ENCODE measurements around the gene CD48.

DNA sequence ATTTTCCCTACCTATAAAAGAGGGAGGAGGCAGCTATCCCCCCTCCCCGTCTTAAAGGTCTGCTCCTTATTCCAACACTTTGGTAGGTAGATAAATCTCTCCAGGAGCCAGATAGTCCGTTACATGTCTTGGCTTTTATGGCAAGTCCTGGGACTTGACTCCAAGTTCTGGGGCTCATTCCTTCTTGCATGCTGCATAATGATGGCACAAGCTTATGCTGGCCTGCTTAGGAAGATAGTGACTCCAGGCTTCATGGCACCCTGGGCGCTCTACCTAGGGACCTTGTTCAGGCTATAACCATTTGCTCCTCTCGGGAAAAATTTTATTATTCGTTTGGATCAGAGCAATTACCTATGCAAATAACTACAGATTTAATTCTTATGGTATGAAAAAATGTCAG lies 68.5 kb downstream of the CD48 start:
- TF ChIP-seq SIN3A (IDR thresholded peaks at IDR 0.05; ENCODE audit: borderline replicate concordance, low read depth, low read length): no peak
- TF ChIP-seq, protein P1, sequence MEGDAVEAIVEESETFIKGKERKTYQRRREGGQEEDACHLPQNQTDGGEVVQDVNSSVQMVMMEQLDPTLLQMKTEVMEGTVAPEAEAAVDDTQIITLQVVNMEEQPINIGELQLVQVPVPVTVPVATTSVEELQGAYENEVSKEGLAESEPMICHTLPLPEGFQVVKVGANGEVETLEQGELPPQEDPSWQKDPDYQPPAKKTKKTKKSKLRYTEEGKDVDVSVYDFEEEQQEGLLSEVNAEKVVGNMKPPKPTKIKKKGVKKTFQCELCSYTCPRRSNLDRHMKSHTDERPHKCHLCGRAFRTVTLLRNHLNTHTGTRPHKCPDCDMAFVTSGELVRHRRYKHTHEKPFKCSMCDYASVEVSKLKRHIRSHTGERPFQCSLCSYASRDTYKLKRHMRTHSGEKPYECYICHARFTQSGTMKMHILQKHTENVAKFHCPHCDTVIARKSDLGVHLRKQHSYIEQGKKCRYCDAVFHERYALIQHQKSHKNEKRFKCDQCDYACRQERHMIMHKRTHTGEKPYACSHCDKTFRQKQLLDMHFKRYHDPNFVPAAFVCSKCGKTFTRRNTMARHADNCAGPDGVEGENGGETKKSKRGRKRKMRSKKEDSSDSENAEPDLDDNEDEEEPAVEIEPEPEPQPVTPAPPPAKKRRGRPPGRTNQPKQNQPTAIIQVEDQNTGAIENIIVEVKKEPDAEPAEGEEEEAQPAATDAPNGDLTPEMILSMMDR (IDR thresholded peaks at IDR 0.05): no peak
- no peak for TF ChIP-seq RAD21 (IDR thresholded peaks at IDR 0.05; ENCODE audit: low read length)
- no peak for TF ChIP-seq REST (IDR thresholded peaks at IDR 0.05; ENCODE audit: low read depth, low read length)
- TF ChIP-seq, protein P2, sequence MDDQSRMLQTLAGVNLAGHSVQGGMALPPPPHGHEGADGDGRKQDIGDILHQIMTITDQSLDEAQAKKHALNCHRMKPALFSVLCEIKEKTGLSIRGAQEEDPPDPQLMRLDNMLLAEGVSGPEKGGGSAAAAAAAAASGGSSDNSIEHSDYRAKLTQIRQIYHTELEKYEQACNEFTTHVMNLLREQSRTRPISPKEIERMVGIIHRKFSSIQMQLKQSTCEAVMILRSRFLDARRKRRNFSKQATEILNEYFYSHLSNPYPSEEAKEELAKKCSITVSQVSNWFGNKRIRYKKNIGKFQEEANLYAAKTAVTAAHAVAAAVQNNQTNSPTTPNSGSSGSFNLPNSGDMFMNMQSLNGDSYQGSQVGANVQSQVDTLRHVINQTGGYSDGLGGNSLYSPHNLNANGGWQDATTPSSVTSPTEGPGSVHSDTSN (IDR thresholded peaks at IDR 0.05): no peak
- TF ChIP-seq TAF1 (IDR thresholded peaks at IDR 0.05; ENCODE audit: borderline replicate concordance, low read depth, low read length): no peak
- no peak for TF ChIP-seq ELF1 (IDR thresholded peaks at IDR 0.05)
- TF ChIP-seq YY1 (IDR thresholded peaks at IDR 0.05; ENCODE audit: low read depth): no peak
- TF ChIP-seq POLR2AphosphoS5 (IDR thresholded peaks at IDR 0.05; ENCODE audit: low read depth, low read length): no peak
